Suppressor macrophage (primary cell): ENCODE measurements around the gene TMEM74B.
A peak's percentile ranks its signal among the peaks of the same experiment; 100 is the strongest.

Experiments
- DNase-seq, 4 experiments: peaks; one replicate each; pipeline ENCODE4 v3.0.0-alpha.2; 2020 to 2022

Gene TMEM74B

GRCh38 chr20:1205802-1206201 lies 21.0 kb upstream of the TMEM74B start:
- DNase-seq: no peak

- DNase-seq: no peak
Observed at GRCh38 chr20:1204576-1204975, 19.8 kb upstream of the TMEM74B start.

GRCh38 chr20:1204113-1204512 lies 19.3 kb upstream of the TMEM74B start:
- DNase-seq: peak; percentile 38 to 76 (median 69)

- DNase-seq: no peak
Observed at GRCh38 chr20:1203630-1204029, 18.8 kb upstream of the TMEM74B start.

- DNase-seq: no peak
Observed at GRCh38 chr20:1202762-1203504, 18.2 kb upstream of the TMEM74B start, which contains the start of gene C20orf202. C20orf202 (plus strand) TSS chr20:1203454; CDS start chr20:1203586, 132 bp downstream.

GRCh38 chr20:1199964-1200363 lies 15.2 kb upstream of the TMEM74B start:
- DNase-seq: no peak

- no peak for DNase-seq
Observed at GRCh38 chr20:1199212-1199873, 14.6 kb upstream of the TMEM74B start.

GRCh38 chr20:1198751-1199150 lies 14.0 kb upstream of the TMEM74B start:
- DNase-seq: no peak

- DNase-seq: no peak
Observed at GRCh38 chr20:1197801-1198200, 13.0 kb upstream of the TMEM74B start.

GRCh38 chr20:1196634-1197033 lies 11.9 kb upstream of the TMEM74B start:
- DNase-seq: peak in 3 of 4 experiments; percentile 38 to 42 (median 40)

GRCh38 chr20:1195226-1195625 lies 10.4 kb upstream of the TMEM74B start:
- DNase-seq: no peak

GRCh38 chr20:1191299-1191698 lies 6.5 kb upstream of the TMEM74B start:
- no peak for DNase-seq

GRCh38 chr20:1190847-1191246 lies 6.1 kb upstream of the TMEM74B start:
- no peak for DNase-seq

GRCh38 chr20:1189827-1190226 lies 5.0 kb upstream of the TMEM74B start:
- DNase-seq: no peak

GRCh38 chr20:1188347-1188746 lies 3.6 kb upstream of the TMEM74B start:
- no peak for DNase-seq

GRCh38 chr20:1187605-1188171 lies 2.9 kb upstream of the TMEM74B start:
- peak in 2 of 4 experiments; percentile 20 to 44 for DNase-seq

- DNase-seq: no peak
Observed at GRCh38 chr20:1186367-1186991, 1.7 kb upstream of the TMEM74B start.

GRCh38 chr20:1185790-1186334 lies 1.1 kb upstream of the TMEM74B start:
- DNase-seq: peak; percentile 62 to 80 (median 70)

- peak in 2 of 4 experiments; percentile 11 to 27 for DNase-seq
Observed at GRCh38 chr20:1185316-1185741, 548 bp upstream of the TMEM74B start.

- no peak for DNase-seq
Observed at GRCh38 chr20:1184260-1184637, 532 bp downstream of the TMEM74B start.

- DNase-seq: no peak
Observed at GRCh38 chr20:1183153-1183552, 1.6 kb downstream of the TMEM74B start.

GRCh38 chr20:1182106-1182505 lies 2.7 kb downstream of the TMEM74B start:
- peak; percentile 78 to 87 (median 84) for DNase-seq

- no peak for DNase-seq
Observed at GRCh38 chr20:1180949-1181348, 3.8 kb downstream of the TMEM74B start.
